H1 (cell line): ENCODE data around the gene PRC1. TPM values are rescaled to one million over a fixed set of nuclear protein-coding genes. Genes with fewer than 3 reads are reported as not detected.

ENCODE experiments used
- CTCF ChIA-PET: fragments of 300-600 bp; sonication (Branson Sonifier 250); formaldehyde crosslinking; loops from one replicate; lab custom pipeline; 2021; ENCODE audit not compliant: partially characterized antibody; lab: Charles Lee
- POLR2A ChIA-PET: fragments of 300-600 bp; sonication (Branson Sonifier 250); formaldehyde crosslinking; loops from one replicate; lab custom pipeline; 2021; ENCODE audit warnings: inconsistent platforms; ENCODE audit not compliant: partially characterized antibody; lab: Charles Lee
- DNase-seq, 2 experiments: peaks; one replicate each; pipeline versions ENCODE4 v3.0.0 to v3.0.0-alpha.2; 2010 to 2022; ENCODE audit warnings: low spot score in 2 of 2, low read depth in 1 of 2, mixed read lengths in 1 of 2
- FAIRE-seq: peaks from 2 replicates; lab custom pipeline; 2011; peaks lifted over from hg19 to GRCh38; lab: Jason Lieb, UNC
- H2AFZ ChIP-seq: 2 replicates; pipeline ENCODE4 v1.8.1; 2012; ENCODE audit warnings: low read length, inconsistent platforms
- H2AK5ac ChIP-seq: 2 replicates; pipeline ENCODE4 v1.6.1; 2013; ENCODE audit warnings: low read depth, low read length
- H2BK120ac ChIP-seq: replicated peaks from 2 replicates; pipeline ENCODE3; 2013; ENCODE audit warnings: low read depth, low read length, inconsistent platforms
- H2BK12ac ChIP-seq: 2 replicates; pipeline ENCODE4 v1.6.1; 2013; ENCODE audit warnings: low read depth, low read length
- H2BK15ac ChIP-seq: 2 replicates; pipeline ENCODE4 v1.6.1; 2013; ENCODE audit warnings: low read length
- H2BK20ac ChIP-seq: 2 replicates; pipeline ENCODE4 v1.6.1; 2013; ENCODE audit warnings: low read length
- H2BK5ac ChIP-seq: 2 replicates; pipeline ENCODE4 v1.6.1; 2013; ENCODE audit warnings: low read depth, low read length
- H3K14ac ChIP-seq: 2 replicates; pipeline ENCODE4 v1.6.1; 2013; ENCODE audit warnings: inconsistent platforms; ENCODE audit not compliant: insufficient read length
- H3K18ac ChIP-seq: 2 replicates; pipeline ENCODE4 v1.6.1; 2013; ENCODE audit warnings: low read length; ENCODE audit errors: extremely low read depth
- H3K23ac ChIP-seq: 2 replicates; pipeline ENCODE4 v1.6.1; 2013; ENCODE audit warnings: inconsistent platforms; ENCODE audit not compliant: insufficient read length
- H3K23me2 ChIP-seq: 2 replicates; pipeline ENCODE4 v1.6.1; 2013; ENCODE audit warnings: low read depth, low read length
- H3K27ac ChIP-seq: 2 replicates; pipeline ENCODE4 v1.6.1; 2011; ENCODE audit warnings: low read depth, low read length, inconsistent platforms
- H3K27me3 ChIP-seq, 4 experiments: replicated peaks in 1 of 4; 1 replicate in 1 of 4; 2 replicates in 3 of 4; pipeline versions ENCODE4 v1.6.1 to v1.8.1; 2011 to 2013; ENCODE audit warnings: low read length in 3 of 4, mild to moderate bottlenecking in 3 of 4, inconsistent platforms in 2 of 4, mixed read lengths in 2 of 4, moderate library complexity in 1 of 4; ENCODE audit not compliant: control insufficient read depth in 3 of 4, insufficient read depth in 3 of 4; ENCODE audit errors: extremely low read depth in 1 of 4
- H3K36me3 ChIP-seq, 4 experiments: 2 replicates each; pipeline versions ENCODE4 v1.6.1 to v1.8.1; 2011 to 2013; ENCODE audit warnings: mild to moderate bottlenecking in 4 of 4, low read length in 3 of 4, moderate library complexity in 2 of 4, control low read depth in 1 of 4, inconsistent platforms in 1 of 4; ENCODE audit not compliant: insufficient read depth in 4 of 4, control insufficient read depth in 2 of 4
- H3K4ac ChIP-seq: replicated peaks from 2 replicates; pipeline ENCODE3; 2013; ENCODE audit warnings: low read length, low read depth, mixed read lengths, inconsistent platforms; ENCODE audit not compliant: insufficient read length
- H3K4me1 ChIP-seq, 4 experiments: replicated peaks in 1 of 4; 1 replicate in 1 of 4; 2 replicates in 3 of 4; pipeline versions ENCODE4 v1.6.1 to v1.8.1; 2011 to 2013; ENCODE audit warnings: low read length in 3 of 4, inconsistent platforms in 2 of 4, mixed read lengths in 1 of 4; ENCODE audit not compliant: insufficient read depth in 4 of 4, control insufficient read depth in 3 of 4
- H3K4me2 ChIP-seq, 2 experiments: 2 replicates each; pipeline versions ENCODE4 v1.6.1 to v1.8.1; 2011 to 2013; ENCODE audit warnings: low read depth in 2 of 2, low read length in 2 of 2, control low read depth in 1 of 2, inconsistent platforms in 1 of 2, mild to moderate bottlenecking in 1 of 2; ENCODE audit not compliant: insufficient read depth in 1 of 2
- H3K4me3 ChIP-seq, 4 experiments: fragments of 200-600, 300-600 bp in 1 of 4; sonication (generic), shearing (Covaris generic), sonication (Bioruptor Twin) in 1 of 4; 2 replicates each; pipeline versions ENCODE4 v1.5.1 to v1.8.1; 2011 to 2016; ENCODE audit warnings: low read length in 4 of 4, low read depth in 3 of 4, control low read depth in 2 of 4, inconsistent platforms in 2 of 4, mild to moderate bottlenecking in 2 of 4, mixed read lengths in 1 of 4, moderate library complexity in 1 of 4; ENCODE audit not compliant: insufficient read depth in 2 of 4; ENCODE audit errors: extremely low read depth in 1 of 4
- H3K56ac ChIP-seq: replicated peaks from 2 replicates; pipeline ENCODE3; 2013; ENCODE audit warnings: low read depth, mild to moderate bottlenecking, mixed read lengths, low read length, inconsistent platforms; ENCODE audit not compliant: insufficient read length
- H3K79me1 ChIP-seq: 2 replicates; pipeline ENCODE4 v1.6.1; 2013; ENCODE audit warnings: low read depth, low read length, control low read depth
- H3K79me2 ChIP-seq, 2 experiments: 2 replicates each; pipeline versions ENCODE4 v1.6.1 to v1.8.1; 2012 to 2013; ENCODE audit warnings: low read length in 2 of 2, mild to moderate bottlenecking in 2 of 2, inconsistent platforms in 1 of 2; ENCODE audit not compliant: insufficient read depth in 2 of 2, control insufficient read depth in 1 of 2
- H3K9ac ChIP-seq, 4 experiments: replicated peaks in 1 of 4; 1 replicate in 1 of 4; 2 replicates in 3 of 4; pipeline versions ENCODE4 v1.6.1 to v1.8.1; 2011 to 2013; ENCODE audit warnings: low read depth in 3 of 4, low read length in 3 of 4, control low read depth in 2 of 4, mild to moderate bottlenecking in 2 of 4, moderate library complexity in 2 of 4, inconsistent platforms in 1 of 4; ENCODE audit errors: extremely low read depth in 1 of 4
- H3K9me3 ChIP-seq, 2 experiments: 2 replicates each; pipeline versions ENCODE4 v1.6.1 to v1.8.1; 2012 to 2013; ENCODE audit warnings: mild to moderate bottlenecking in 2 of 2, moderate library complexity in 2 of 2, control low read depth in 1 of 2, inconsistent platforms in 1 of 2, low read depth in 1 of 2, low read length in 1 of 2, mixed read lengths in 1 of 2; ENCODE audit not compliant: insufficient read depth in 2 of 2
- H4K20me1 ChIP-seq, 2 experiments: replicated peaks in 1 of 2; 2 replicates each; pipeline versions ENCODE3 to v1.8.1; 2011 to 2013; ENCODE audit warnings: inconsistent platforms in 2 of 2, low read length in 2 of 2, mild to moderate bottlenecking in 1 of 2; ENCODE audit not compliant: insufficient read depth in 2 of 2, control insufficient read depth in 1 of 2
- H4K5ac ChIP-seq: 2 replicates; pipeline ENCODE4 v1.6.1; 2013; ENCODE audit warnings: low read length, low read depth, mixed read lengths, inconsistent platforms; ENCODE audit not compliant: insufficient read length
- H4K8ac ChIP-seq: 2 replicates; pipeline ENCODE4 v1.8.0; 2013; ENCODE audit warnings: mild to moderate bottlenecking, moderate library complexity, low read length, inconsistent platforms; ENCODE audit not compliant: insufficient read depth; ENCODE audit errors: extremely low read depth
- H4K91ac ChIP-seq: replicated peaks from 2 replicates; pipeline ENCODE3; 2013; ENCODE audit warnings: low read length, mixed read lengths, inconsistent platforms; ENCODE audit not compliant: insufficient read length
- CBX5 ChIP-seq: fragments of 300-800, 300-1000 bp; sonication (generic); IDR thresholded peaks from 2 replicates; pipeline ENCODE4 v1.7.1; 2016; ENCODE audit warnings: antibody characterized with exemption, low read length, low read depth
- WGBS, 2 experiments: shearing (Covaris generic) in 1 of 2; methylation state at CpG; one replicate each; pipeline versions ENCODE4 v1.1.6 to v1.1.7; 2013 to 2015; ENCODE audit warnings: low lambda C conversion rate in 2 of 2, mixed read lengths in 2 of 2, inconsistent platforms in 1 of 2, low coverage in 1 of 2, missing lambda C conversion rate in 1 of 2; ENCODE audit not compliant: insufficient replicate concordance in 2 of 2, insufficient coverage in 1 of 2, insufficient read length in 1 of 2; ENCODE audit errors: extremely low coverage in 1 of 2, missing lambda C conversion rate in 1 of 2; 5-methylcytosine and 5-hydroxymethylcytosine counted together
- polyA plus RNA-seq, 7 experiments: library from polyadenylated mRNA; depleted of rRNA in 3 of 7; stranded (reverse) in 5 of 7; unstranded in 2 of 7; fragments of >200 nt in 5 of 7; fragments of 200-250 nt in 2 of 7; gene quantifications; 1 replicate in 5 of 7; 2 replicates in 1 of 7; 4 replicates in 1 of 7; pipeline versions ENCODE4 v1.2.1 to v1.2.3, GENCODE V29; 2011 to 2013; ENCODE audit warnings: missing spikeins in 2 of 7, mixed read lengths in 2 of 7
- total RNA-seq: library from RNA; stranded (reverse); fragmentation: NEBNext Ultra II Directional; extraction: Animal tissue kit (Norgen Biotek cat#: 25700); gene quantifications from 2 replicates; pipeline ENCODE4 v1.2.1, GENCODE V29; 2021

The PRC1 gene
- total and polyA plus RNA-seq, 2 of the 8 experiments (the other 6 are each of a cell fraction or from before 2014, with no cell fraction given) = 90.7 to 181 TPM

GRCh38 chr15:90936823-90937222 lies 57.5 kb downstream of the PRC1 start:
- Histone ChIP-seq H3K79me1 (no peaks in the 10 kb centered on the region), H3K23ac (no peak overlapping the region), H3K9ac (no peak overlapping the region), H2AK5ac (no peak overlapping the region), H3K23me2 (peaks cover 11% of the 10 kb centered on the region; the same call in 1 of the 2 replicates), H4K20me1 (peaks cover 0 to 4% of the 10 kb centered on the region in 2 experiments), H3K56ac (no peak overlapping the region), H2BK120ac (no peak overlapping the region), H2BK5ac (no peak overlapping the region), H3K79me2 (no peaks in the 10 kb centered on the region), H3K14ac (no peak overlapping the region), H4K8ac (no peak overlapping the region), H3K4ac (no peak overlapping the region), H3K27ac (no peak overlapping the region), H3K9me3 (no peaks in the 10 kb centered on the region), H3K4me1 (peaks cover 0 to 11% (median 6%) of the 10 kb centered on the region in 4 experiments; a peak in 6 of 7 replicates), H3K36me3 (peaks cover 2 to 31% (median 18%) of the 10 kb centered on the region in 4 experiments; a peak in 7 of 8 replicates), H4K91ac (no peak overlapping the region), H2BK12ac (no peak overlapping the region), H2AFZ (no peak overlapping the region), H3K4me2 (no peak overlapping the region), H3K18ac (no peak overlapping the region), H3K4me3 (no peak overlapping the region), H3K27me3 (0 out of 7 replicates have a peak, but pooled peaks cover 0 to 4% (median 0%) of the 10 kb centered on the region in 4 experiments), H2BK15ac (no peak overlapping the region), H4K5ac (no peak overlapping the region), H2BK20ac (no peak overlapping the region)
- WGBS, 2 experiments = 95% methylated on average over 1 of the region's 1 CpG; no CpG with 5 or more reads in 1 of the 2 experiments
- DNase-seq (no peak), FAIRE-seq (no peak)
- no peak for TF ChIP-seq CBX5
- ChIA-PET CTCF (interaction anchor here (0.9 to 20.7 kb wide), 8 partner anchors 8 to 120 kb away, joined by 3 to 306 read pairs (median 38); partner anchors contain the start of genes FES, MAN2A2 and RCCD1), POLR2A (interaction anchor here (0.7 kb wide), 1 partner anchor 18 kb away, joined by 3 read pairs; the partner anchor contains the start of gene RCCD1)
